ENCODE measurements around the gene ITPKA. TPM values are rescaled to one million over a fixed set of nuclear protein-coding genes. Genes with fewer than 3 reads are reported as not detected.

Gene ITPKA
- total RNA-seq, 1 donor from 2014 or later: not detected

DNA sequence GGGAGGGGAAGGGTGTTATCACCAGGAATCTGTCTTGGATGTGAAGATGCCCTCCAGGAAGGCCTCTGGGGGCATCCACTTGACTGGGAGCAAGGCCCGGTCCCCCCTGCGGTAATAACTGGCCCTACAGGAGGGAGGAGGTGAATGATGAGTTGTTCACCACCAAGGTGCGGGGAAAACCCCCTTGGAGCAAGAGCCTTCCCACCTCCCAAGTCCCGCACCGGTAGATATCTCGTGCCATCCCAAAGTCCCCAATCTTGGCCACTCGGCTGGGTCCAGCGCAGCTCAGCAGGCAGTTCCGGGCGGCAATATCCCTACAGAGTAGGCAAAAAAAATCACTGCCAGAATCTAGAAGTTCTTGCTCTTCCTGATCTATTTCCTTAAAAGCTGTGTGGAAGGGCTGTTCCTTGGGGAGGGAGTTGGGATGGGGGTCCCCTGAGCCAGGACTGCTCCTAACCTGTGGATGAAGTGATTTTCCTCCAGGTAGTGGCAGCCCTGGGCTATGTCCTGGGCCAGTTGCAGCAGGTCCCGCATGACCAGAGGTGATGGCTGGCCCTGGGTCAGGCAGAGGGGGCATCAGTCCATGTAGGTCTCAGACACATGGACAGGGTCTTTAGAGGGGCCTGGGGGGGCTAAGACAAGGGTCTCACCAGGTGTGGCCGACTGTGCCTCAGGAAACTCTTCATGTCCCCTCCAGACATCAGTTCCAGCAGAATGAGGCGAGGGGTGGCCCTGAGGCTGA is 11.2 kb downstream of the ITPKA start:
- intact Hi-C loops (cut with DNase I): no loop called here
- ATAC-seq (no peak), DNase-seq (ENCODE audit: low spot score) (no peak)

DNA sequence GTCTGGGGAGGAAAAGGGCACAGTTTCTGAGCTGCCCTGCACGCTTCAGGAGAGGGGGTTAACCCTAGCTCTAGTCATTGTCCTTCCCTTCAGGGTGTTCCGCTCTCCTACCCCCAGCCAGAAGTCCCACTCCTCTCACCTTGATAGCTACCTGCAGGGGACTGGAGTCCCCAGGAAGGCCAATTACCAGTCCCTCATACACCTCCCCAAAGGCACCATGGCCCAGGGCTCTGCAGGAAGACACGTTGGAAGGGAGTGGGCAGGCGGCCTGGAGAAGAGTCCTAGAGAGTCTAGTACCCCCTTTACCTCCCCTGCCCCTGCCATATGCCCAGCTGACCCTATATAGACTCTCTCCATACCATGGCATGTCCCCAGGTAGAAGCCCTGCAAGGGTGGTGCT is 12.1 kb downstream of the ITPKA start:
- intact Hi-C loops (cut with DNase I): no loop called here
- ATAC-seq (no peak), DNase-seq (ENCODE audit: low spot score) (no peak)

DNA sequence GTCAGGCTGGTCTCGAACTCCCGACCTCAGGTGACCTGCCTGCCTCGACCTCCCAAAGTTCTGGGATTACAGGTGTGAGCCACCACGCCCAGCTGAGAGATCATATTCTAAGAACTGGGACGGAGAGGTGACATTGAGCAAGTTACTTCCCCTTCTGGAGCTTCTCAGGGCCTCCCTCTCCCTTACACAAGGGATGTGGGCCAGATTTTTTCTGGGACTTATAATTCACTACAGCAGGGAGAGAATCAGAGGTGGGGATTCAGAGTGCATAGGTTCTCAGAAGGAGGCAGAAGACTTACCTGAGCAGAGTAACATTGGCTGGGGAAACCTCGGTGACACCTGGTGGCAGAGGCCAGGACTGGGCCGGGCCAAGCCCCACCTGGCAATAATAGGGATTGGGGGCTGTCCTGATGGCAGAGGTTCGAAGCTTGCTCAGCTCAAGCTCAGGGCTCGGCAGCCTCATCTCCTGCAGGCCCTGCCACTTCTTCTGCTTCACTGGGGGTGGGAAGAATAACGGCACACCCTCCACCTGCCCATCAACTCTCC is 13.2 kb downstream of the ITPKA start:
- DNase-seq (ENCODE audit: low spot score) (no peak), ATAC-seq (no peak)
- intact Hi-C loops (cut with DNase I): no loop called here

DNA sequence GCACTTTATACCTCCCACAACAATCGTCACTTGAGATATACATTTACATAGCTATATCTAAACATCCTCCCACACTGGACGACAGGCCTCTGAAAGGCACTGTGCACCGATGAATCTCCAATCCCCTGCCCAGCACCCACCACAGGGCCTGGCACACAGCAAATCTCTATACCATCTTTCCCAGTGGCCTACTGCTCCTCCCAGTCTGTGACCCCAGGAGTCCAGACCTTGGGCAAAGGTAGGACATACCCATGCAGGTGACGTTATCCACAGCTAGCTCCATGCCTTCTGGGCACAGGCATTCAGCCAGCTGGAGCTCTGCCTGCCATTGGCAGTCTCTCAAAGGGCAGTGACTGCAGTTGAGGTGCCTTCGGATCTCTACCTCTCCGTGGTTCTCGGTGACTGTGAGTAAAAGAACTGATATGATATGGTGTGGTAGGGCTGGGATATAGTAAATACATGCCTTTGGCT is 14.2 kb downstream of the ITPKA start:
- ATAC-seq: no peak

DNA sequence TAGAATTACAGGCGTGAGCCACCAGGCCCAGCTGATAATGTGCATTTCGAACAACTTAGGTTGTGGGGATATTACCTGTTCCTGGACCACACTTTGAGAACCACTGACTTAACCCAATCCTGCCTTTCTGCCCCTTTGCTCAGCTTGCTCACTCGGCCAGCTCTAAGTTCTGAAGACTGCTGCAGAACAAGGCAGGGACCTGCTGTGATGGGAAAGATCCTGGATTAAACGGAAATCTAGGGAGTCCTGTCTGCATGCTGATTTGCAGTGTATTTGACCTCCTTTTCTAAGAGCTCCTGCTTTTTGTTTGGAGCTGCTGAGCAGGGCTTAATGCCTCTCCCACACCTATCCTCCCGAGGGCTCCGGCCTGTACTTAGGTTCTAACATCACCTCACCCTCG is 17.1 kb downstream of the ITPKA start:
- intact Hi-C loops (cut with DNase I): no loop called here
- DNase-seq (ENCODE audit: low spot score) (no peak), ATAC-seq (no peak)

More for the DNA sequence above, 14.2 kb downstream of the ITPKA start:
- no peak for DNase-seq (ENCODE audit: low spot score)
- intact Hi-C loops (cut with DNase I): no loop called here

DNA sequence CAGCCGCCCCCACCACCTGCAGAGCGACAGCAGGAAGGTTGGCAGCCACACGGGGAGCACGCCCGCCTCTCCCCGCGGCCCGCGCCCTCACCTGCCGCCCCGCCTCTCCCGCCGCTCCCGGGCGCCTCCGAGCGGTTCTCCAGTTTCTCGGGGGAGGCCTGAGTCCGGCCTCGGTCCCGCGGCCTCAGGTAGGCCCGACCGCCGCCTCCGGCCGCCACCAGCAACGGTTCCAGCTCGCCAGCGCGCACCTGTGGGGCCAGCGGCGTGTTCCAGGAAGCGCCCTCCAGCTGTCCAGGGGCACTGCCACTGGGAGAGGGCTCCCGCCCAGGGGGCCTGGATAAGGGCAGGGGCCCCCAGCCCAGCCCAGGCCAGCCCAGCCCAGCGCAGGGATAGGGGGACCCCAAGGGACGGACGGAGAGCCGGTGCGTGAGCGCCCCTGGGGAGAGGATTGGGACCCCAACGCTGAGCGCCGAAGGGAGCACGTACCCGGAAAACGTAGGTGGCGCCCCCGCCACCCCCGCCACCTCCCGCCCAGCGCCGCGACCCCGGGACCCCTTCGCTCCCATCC is 17.7 kb downstream of the ITPKA start:
- no peak for ATAC-seq

DNA sequence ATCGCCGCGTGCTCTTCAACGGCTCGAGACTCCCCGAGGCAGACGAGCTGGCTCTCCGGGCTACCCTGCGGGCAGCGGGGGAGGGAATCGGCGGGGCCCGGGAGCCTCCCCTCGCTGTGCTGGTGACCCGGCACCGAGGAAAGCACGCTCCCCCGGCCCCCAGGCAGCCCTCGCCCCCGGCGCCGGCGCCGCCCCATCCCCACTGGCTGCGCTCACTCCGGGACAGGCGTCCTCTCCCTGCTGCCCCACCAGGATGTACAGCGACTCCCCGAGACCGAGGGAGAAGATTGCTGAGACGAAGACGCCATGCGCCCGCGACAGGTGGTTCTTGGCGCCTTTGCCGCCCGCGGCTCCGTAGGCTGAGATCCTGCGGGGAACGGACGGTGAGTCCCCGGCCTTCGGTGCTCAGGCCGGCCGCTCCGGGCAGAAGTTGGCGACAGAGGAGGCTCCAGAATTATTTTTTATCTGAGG is 18.3 kb downstream of the ITPKA start:
- ATAC-seq (no peak), DNase-seq (ENCODE audit: low spot score) (no peak)
- intact Hi-C loops (cut with DNase I): no loop called here

More for the DNA sequence above, 17.7 kb downstream of the ITPKA start:
- intact Hi-C loops (cut with DNase I): no loop called here
- DNase-seq (ENCODE audit: low spot score): no peak

DNA sequence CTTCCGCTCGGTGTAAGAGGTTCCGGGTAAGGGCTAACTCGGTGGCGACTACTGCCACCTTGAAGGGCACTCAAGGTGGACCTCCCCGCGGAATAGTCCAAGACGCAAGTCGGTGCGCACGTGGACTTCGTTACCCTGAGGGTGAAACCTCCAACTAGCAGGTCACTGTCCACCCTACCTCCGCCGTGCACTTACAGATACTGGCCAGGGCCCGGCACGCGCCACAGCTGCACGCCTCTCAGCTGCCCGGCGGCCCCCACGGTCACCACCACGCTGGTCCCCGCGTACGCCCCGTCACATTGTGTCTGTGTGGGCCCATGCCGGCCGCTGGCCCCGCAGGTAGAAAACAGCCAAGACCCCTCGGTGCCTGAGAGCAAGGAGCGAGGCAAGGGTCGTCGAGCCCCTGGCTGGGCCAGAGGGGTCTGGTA is 18.9 kb downstream of the ITPKA start:
- peak; percentile 58 for ATAC-seq
- intact Hi-C loops (cut with DNase I): no loop called here
- DNase-seq (ENCODE audit: low spot score): no peak

DNA sequence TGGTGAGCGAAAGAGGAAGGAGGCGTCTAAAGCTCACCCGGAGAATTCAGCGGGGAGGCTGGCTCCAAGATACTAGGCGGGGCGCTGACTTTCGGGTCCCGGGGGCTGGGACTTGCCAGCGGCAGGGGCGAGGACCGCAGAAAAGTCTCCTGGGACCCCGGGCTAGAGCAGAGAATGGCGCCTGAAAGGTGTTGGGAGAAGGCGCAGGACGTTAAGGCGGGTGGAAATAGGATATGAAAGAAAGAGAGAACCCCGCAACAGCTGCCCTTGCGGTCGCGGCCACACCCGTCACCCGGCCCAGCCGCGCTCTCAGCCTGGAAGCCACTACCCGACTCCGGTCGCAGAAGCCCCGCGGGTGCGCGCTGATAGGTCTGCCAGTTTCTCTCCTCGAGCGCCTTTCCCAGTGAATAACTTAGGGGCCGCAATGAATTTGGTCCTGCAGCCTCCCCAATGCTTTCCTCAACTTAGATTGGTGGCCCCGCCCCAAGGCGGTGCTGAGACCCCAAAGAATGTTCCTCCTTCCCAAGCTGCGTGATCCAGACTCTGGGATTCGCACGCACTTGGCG is 19.3 kb downstream of the ITPKA start:
- intact Hi-C loops (cut with DNase I): no loop called here
- ATAC-seq (peak; percentile 38), DNase-seq (ENCODE audit: low spot score) (no peak)

DNA sequence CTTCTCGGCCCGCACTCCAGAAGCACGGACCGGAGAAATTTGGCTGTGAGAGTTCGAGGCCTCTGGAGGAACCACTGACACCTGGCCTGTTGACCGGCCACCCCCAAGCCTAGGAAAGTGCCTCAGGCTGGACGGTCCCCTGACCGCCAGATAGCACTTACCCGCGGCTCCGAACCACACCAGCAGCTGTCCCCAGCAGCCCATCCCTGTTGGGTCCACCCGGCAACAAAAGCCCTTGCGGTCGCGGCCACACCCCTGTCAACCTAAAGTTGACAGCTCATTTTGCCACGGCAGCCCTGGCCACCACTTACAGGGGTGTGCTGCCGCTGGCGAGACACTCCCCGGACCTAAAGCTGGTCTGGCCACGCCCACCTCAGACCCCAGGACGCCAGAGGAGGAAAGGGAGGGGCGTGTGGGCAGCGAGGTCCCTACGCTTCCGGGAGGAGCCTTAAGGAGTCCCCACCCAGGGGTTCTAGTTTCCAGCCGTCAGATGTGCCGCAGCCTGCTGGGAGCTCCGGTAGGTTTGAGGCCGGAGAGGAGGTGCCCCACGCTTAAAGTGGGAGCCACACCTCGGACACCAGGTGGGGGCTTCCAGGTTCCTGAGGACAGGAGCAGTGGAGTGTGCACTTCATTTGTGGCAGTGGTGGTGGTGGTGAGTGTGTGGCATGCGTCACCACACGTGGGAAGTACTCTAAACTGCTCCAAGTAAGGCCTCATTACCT is 20.0 kb downstream of the ITPKA start, which contains the start of gene LTK:
Gene LTK, minus strand, starts transcription at position 322 of the 722 bp plus-strand sequence. Its CDS starts 118 bp downstream, at position 204.
- intact Hi-C loops (cut with DNase I): no loop called here
- ATAC-seq (peak; percentile 27), DNase-seq (ENCODE audit: low spot score) (no peak)

DNA sequence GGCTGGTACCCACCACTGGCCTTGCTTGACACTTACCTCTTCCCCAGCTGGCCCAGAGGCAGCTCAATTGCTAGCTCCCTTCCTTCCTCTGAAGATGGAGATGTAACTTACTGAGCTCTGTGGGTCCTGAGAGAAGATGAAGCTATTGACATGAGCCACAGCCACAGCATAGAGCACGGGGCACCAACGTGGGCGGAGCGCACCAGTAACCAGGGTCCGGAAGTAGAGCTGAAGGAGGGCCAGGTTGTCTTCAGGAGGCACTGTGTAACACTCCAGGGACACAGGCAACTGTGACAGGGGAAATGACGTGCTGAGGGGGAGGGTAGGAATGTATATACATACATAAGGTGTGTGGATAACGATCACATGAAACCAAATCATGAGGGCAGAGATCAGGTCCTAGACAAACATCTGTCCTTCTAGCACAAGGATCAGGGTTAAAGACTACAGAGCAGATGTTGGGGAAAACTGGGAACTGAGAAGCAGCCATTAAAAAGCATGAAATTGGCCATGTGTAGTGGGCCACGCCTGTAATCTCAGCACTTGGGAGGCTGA is 24.3 kb downstream of the ITPKA start:
- ATAC-seq (no peak), DNase-seq (ENCODE audit: low spot score) (no peak)
- intact Hi-C loops (cut with DNase I): no loop called here

DNA sequence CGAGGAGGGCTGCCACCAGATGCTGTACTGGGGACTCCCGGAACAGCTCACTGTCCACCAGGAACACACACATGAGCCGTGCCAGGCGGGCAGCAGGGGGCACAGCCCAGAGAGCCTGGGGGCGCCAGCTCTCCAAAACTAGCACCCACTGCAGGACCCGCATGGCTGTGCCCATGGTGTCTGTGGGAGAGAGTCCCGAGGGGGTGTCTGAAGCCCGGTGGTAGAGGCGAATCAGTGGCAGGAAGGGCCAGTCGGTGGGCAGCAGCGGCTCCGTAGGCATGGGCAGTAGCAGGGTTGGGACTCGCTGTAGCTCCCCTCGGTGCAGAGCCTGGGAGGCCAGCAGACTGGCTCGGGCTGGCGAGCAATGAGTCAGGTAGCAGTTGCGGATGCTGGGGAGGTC is 27.0 kb downstream of the ITPKA start:
- no peak for ATAC-seq
- intact Hi-C loops (cut with DNase I): no loop called here
- DNase-seq (ENCODE audit: low spot score): no peak

DNA sequence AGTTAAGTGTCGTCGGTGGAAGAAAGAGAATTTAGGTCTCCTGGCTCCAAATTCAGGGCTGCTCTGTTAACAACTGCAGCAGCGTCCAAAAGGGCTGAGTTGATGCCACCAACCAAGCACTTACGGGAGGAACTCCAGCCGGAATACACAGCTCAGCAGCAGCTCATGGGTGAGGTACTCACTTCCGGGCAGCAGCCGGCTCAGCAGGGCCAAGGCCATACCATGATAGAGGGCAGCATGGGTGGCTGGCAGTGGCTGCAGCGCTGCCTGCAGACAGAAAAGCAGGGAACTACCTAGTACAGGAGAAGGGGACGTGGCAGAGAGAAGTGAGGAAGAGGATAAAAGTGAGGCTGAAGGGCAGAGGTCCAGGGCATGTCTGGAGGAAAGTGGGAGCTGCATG is 27.9 kb downstream of the ITPKA start:
- DNase-seq (ENCODE audit: low spot score): no peak
- intact Hi-C loops (cut with DNase I): no loop called here
- ATAC-seq: no peak

DNA sequence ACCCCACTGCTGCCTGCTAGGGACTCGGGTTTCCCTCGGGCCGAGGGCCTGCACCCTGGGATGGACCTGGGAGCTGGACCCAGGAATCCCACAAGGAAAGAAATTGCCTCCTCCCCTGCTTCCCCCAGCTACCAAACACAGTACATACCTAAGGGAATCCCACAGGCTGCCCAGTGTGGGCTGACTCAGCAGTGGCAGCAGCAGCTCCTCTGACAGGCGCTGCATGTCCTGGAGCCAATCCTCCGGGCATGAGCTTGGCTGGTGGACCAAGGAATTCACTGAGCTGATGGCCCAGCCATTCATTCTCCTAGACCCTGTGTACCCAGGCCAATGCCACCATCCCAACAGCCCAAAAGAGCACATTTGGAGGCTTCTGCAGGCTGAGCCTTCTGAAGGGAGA is 29.4 kb downstream of the ITPKA start:
- intact Hi-C loops (cut with DNase I): no loop called here
- DNase-seq (ENCODE audit: low spot score): no peak

DNA sequence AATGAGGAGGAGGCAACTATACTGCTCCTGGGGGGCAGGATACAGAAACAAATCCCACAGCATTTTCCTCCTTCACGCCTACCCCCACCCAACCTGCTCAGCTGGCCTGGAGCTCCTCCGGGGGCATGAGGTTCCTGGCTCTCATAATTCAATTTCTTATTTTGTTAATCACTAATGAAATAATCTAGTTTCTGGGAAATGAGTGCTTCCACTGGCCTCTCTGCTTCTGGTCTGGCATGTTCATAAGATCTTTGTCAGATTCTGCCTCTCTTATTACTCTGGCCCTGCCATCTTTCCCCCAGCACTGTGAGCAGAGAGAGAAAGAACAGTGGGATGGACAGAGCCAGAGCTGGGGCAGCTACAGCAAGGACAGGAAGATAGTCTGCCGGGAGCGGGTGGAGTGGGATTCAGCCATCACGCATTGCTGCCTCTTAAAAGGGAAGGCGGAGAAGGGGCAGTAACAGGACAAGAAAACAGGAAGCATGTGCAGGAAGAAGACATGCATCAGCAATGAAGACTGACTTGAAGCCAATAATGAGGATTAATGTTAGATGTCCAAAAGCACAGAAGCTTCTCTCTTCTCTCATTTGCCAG is 36.8 kb downstream of the ITPKA start:
- ATAC-seq (no peak), DNase-seq (ENCODE audit: low spot score) (no peak)
- intact Hi-C loops (cut with DNase I): no loop called here

More for the DNA sequence above, 29.4 kb downstream of the ITPKA start:
- ATAC-seq: no peak

DNA sequence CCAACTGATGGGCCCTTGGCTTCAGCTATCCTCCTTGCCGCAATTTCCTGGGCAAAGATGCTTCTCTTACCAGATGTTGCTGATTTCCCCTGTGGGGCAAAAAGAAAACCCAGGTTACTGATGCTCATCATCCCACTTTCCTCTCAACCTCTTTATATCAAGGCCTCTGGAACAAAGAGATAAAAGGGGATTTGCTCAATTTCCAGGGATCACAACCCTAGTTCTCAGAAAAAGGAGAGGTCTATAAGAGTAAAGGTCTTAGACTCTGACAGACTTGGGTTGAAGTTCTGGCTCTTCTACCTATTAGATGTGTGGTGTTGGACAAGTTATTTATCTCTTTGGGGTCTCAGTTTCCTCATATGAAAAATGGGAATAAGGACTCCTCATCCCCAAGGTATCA is 41.9 kb downstream of the ITPKA start:
- intact Hi-C loops (cut with DNase I): no loop called here

DNA sequence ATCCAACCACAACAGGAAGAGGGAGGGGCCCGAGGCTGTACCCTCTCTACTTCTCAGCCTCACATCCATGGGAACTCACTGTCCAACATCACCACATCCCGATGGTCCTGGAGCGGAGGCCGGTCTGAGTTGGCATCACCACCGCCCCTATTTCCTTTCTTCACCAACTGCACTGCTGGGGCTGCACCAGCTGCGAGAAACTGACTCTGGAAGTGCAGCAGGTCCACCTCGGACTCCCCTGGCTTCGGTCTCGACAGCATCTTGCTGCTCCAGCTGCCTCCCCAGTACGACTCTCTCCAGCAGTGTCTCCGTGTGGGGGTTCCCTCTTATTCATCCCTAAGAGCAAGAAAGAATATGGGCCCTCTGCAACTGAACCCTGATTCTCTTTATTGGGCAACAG is 43.2 kb downstream of the ITPKA start:
- ATAC-seq (no peak), DNase-seq (ENCODE audit: low spot score) (no peak)
- intact Hi-C loops (cut with DNase I): no loop called here

More for the DNA sequence above, 41.9 kb downstream of the ITPKA start:
- ATAC-seq (no peak), DNase-seq (ENCODE audit: low spot score) (no peak)

DNA sequence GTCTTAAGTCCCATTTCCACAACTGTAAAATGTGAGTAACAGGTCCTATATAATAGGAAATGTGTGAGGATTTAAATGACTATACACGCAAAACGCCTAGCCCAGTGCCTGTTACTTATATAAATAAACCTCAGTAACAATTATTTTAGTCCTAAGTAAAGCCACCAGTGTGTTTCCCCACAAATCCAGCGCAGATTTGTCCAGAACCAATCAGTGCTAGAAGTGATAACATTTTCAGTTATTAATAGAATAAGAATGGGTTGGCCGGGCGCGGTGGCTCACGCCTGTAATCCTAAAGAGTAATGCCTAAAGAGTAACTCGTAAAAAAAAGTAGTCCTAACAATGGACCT is 49.8 kb downstream of the ITPKA start:
- intact Hi-C loops (cut with DNase I): no loop called here
- ATAC-seq (no peak), DNase-seq (ENCODE audit: low spot score) (no peak)

DNA sequence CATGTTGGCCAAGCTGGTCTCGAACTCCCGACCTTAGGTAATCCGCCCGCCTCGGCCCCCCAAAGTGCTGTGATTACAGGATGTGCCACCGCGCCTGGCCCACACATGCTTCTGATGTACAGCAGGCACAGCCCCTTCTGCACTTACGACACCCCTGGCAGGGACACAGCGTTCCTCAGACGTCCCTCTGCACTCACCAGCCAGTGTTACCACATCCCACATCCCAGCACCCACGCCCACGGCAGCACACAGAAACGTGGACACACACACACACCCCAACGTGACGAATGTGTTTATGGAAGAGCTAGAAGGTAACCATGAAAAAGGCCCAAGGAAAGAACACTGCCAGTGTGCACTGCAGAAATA is 51.0 kb downstream of the ITPKA start:
- DNase-seq (ENCODE audit: low spot score) (no peak), ATAC-seq (peak; percentile 41)
- intact Hi-C loops (cut with DNase I): no loop called here
